Measurements from ENCODE around the gene SART3.
"Not testable (repeated sequence)": the region's sequence is repeated elsewhere in the genome, so short reads cannot be mapped to it uniquely, and the experiment has no call there.

The SART3 gene

DNA sequence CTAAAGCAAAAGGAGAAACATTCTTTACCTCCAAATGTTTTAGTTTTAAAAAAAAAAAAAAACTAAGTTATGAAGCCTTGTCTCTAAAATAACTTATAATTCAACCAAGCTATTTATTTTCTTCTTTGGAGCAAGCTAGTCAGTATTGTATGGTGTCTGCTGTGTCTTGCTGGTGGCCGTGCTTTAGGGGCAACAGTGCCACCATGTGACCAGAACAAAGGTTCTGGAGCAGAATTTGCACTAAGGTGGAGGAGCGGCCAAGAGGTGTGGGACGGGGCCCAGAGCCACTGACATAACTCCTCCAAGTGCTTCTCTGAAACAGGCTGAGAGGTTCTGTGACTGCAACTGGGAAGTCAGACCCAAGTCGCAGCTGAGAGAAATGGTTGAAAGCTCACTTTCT, 41.4 kb downstream of the SART3 start:
- no peak for FAIRE-seq

DNA sequence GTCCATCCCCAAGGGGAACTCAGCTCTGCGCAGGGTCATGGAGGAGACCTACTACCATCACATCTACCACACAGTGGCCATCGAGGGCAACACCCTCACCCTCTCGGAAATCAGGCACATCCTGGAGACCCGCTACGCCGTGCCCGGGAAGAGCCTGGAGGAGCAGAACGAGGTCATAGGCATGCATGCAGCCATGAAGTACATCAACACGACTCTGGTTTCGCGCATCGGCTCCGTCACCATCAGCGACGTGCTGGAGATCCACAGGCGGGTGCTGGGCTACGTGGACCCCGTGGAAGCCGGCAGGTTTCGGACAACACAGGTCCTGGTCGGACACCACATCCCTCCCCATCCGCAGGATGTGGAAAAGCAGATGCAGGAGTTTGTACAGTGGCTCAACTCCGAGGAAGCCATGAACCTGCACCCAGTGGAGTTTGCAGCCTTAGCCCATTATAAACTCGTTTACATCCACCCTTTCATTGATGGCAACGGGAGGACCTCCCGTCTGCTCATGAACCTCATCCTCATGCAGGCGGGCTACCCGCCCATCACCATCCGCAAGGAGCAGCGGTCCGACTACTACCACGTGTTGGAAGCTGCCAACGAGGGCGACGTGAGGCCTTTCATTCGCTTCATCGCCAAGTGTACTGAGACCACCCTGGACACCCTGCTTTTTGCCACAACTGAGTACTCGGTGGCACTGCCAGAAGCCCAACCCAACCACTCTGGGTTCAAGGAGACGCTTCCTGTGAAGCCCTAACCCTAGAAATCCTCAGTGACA, 42.1 kb downstream of the SART3 start:
- no peak for FAIRE-seq

DNA sequence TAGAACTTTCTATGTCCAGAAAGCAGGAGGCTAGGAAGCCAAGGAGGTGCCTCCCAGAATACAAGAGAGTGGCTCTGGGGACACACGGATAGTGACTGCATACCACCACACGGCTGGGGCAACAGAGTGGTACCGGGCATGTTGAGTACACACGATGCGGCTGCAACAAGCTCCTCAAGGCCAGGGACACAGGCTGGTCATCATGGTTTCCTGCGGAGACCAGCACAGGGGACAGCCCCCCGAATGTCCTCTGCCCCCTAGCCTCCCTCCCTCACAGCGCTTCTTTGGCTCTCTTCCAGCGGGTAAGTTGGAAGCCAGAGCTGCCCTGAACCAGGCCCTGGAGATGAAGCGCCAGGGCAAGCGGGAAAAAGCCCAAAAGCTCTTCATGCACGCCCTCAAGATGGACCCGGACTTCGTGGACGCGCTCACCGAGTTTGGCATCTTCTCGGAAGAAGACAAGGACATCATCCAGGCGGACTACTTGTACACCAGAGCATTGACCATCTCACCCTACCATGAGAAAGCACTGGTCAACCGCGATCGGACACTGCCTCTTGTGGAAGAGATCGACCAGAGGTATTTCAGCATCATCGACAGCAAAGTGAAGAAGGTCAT, 42.8 kb downstream of the SART3 start:
- FAIRE-seq: no peak

DNA sequence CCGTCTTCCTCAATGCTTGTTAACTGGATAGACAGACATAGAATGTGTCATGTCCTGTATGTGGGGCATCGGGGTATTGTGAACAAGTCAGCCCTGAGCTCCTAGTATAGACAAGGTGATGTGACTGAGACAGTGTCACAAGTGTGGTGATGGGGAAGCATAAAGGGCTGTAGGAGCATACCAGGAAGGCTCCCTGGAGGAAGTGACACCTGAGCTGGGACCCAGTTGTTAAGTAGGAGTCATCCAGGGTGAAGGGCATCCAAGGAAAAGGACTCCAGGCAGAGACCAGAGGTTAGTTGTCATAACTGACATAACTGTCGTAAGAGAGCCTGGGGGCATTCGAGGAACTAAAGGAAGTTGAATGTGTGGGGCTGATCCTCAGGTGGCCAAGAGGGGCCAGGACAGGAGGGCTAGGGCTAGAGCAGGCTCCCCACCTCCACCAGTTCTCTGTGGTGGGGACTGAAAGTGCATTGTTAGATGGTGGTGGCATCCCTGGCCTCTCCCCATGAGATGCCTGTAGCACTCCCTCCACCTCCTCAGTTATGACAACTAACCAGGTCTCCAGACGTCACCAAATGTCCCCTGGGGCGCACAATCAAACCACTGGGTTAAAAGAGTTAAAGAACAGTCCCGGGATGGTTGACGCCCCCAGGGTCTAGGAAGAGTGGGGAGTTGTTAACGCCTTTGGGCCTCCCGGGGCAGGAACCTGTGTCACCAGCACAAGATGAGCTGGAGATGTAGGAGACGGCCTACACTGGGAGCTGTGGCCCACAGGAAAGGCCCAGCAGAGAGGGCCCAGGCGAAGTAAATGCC, 43.5 kb downstream of the SART3 start:
- FAIRE-seq: no peak

DNA sequence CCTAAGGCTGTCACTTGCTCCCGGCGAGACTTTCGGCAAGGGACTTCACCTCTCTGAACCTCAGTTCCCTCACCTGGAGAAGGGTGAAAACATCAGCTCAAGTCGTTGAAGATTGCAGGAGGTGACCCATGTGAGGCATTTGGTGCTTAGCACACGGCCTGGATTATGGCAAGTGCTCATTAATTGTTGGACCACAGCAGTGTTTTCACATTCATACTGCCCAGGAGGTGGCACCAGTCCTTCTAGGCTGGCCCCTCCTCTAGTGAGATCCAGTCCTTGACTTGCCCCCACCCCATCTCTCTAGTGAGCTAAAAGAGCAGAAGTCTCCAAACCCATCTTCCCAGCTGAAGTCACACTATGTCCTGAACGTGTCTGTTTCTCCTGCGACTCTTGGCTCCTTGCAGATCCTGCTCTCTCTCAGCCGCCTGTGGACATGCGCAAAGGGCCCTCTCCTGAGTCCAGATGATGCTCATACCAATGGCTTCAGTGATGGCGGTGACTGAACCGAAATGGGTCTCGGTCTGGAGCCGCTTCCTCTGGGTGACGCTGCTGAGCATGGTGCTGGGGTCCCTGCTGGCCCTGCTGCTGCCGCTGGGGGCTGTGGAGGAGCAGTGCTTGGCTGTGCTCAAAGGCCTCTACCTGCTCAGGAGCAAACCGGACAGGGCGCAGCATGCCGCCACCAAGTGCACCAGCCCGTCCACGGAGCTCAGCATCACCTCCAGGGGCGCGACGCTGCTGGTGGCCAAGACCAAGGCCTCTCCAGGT, 44.3 kb downstream of the SART3 start:
- FAIRE-seq: no peak

DNA sequence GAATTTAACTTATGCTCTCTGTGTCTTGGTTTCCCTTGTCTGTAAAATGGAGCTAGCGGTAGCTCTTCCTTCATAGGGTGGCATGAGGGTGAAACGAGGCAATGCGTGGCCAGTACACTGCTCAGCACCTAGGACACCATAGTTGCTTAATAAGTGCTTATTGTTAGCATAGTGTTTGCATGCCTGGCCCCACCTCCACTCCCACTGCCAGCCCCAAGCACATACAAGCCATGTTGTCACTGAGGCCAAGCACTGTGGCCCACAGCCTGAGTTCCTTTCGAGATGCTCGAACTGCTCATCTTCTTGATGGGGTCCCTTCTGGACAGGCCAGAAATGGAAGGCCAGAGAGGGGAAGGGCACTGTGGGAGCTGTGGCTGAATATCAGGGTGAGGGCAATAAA, 45.1 kb downstream of the SART3 start:
- FAIRE-seq: no peak

DNA sequence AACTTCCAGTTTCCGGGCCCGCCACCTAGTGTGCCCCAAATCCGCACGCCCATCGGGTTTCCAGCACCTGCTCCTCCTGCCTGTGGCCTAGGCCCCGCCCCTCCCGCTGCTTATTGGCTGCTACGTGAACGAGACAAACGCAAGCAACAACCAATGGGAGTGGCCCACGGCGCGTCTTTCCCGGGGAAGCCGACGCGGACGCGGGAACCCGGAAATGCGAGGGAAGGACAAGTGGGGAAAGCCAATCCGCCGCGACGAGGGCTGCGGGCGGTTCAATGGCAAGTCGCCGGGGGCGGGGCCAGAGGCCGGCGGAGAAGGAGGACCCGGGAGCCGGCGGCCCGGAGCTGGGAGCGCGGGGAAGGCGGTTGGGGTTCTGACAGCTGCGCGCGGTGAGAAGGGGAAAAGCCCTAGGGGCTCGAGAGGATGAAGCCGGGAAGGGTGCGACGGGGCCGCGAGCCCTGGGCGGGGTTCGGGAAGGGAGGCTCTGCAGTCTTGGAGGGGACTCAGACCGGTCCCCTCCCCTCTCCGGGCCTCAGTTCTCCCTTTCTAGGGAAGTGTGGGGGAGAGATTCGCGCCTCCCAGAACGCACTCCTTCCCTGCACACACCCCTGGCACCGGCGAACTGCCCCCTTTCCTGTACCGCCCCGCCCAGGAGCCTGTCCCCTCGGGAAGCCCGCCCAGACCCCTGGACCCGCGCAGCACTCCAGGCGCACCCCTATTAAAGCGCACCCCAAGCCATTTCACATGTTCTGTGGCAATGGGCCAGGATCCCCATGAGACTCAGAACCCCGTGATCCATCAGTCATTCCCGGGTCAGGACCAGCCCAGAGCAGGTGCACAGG, 45.8 kb downstream of the SART3 start, which contains the start of gene FICD:
FICD (plus strand) TSS at position 305 of the 842 bp plus-strand sequence. CDS start 1,696 bp downstream, outside the sequence.
- peak; percentile 98 for FAIRE-seq

DNA sequence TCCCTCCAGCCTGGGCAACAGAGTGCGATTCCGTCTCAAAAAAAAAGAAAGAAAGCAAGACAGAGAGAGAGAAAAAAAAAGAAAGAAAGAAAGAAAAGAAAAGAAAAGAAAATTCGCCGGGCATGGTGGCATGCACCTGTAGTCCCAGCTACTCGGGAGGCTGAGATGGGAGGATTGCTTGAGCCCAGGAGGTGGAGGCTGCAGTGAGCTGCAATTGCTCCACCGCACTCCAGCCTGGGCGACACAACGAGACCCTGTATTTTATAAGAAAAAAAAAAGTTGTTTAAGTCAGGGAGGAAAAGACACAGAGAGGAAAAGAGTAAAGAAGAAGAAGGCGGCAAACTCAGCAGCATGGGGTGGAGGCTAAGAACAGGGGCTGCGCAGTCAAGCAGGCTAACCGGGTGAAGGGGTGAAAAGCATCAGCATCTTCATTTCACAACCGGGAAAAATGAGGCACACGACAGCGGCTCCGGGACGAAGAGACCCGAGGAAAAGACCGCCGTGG, 46.5 kb downstream of the SART3 start:
- no peak for FAIRE-seq

DNA sequence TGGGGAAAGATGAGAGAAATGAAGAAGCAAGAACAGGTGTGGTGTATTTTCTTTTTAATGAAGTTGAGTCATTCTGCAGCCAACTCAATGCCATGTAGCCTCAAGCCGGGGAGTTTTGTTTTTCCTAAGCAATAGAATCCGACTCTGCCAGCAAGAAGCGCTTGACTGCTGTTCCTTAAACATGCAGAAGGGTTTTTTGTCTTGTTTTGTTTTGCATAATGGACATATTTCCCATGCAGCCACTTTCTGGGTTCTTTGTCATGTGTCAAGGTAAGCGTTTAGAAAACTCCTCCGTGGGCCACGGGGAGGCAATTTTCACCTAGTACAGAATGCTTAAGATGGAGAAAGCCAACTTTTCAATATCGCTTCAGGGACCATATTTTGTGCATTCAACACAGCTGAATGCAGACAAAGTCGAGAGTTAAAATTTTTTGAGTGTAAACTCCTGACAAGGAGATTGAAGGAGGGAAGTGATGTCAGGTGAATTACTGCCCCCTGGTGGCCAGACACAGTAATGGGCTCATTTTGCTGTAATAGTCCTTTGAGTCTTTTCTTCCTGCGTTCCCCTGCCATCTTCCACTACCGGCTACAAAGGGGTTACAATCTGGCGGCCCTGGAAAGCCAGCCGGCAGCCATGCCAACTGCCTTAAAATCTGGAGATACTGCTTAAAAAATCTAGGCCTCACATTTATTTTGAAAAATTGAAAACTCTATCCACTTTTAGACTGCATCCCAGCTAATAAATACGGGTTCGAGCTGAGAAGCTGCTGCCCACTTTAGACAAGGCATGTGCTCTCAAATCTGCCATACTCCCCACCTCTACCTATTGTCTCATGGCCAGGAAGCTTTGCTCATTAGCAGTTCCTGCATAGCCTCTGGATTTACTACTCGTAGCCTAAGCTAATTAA, 49.1 kb downstream of the SART3 start:
- FAIRE-seq: peak; percentile 39

DNA sequence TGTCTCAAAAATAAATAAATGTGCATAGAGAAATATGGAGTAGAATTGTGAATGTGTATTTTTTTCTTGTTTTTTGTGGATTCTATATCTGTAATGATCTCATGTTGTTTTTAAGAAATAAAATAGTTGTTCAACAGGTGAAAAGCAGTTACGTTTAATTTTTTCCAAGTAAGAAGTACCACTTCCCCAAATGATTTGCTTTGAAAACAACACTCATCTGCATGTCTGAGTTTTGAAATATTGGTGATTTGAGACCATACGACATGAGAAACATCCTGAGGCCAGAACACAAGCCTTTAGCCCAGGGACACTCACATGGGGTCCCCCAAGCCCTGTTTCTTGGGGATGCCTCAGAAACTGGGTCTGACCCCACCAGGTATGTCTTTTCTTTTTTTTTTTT, 50.1 kb downstream of the SART3 start:
- no peak for FAIRE-seq

DNA sequence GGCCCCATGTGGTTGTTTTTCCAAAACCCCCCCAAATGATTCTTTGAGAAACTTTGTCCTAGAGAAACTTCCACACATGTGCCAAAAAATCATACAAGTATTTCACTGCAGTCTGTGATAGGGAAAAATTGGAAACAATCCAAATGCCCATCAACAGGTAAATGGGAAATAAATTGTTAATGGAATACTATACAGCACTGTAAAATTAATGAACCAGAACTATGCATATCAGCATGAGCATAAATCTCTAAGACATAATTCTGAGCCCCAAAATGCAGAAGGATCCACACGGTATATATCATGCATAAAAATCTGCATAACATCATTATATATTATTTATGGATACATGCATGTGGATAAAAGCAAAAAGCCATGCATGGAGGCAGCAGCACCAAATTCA, 51.2 kb downstream of the SART3 start:
- no peak for FAIRE-seq

DNA sequence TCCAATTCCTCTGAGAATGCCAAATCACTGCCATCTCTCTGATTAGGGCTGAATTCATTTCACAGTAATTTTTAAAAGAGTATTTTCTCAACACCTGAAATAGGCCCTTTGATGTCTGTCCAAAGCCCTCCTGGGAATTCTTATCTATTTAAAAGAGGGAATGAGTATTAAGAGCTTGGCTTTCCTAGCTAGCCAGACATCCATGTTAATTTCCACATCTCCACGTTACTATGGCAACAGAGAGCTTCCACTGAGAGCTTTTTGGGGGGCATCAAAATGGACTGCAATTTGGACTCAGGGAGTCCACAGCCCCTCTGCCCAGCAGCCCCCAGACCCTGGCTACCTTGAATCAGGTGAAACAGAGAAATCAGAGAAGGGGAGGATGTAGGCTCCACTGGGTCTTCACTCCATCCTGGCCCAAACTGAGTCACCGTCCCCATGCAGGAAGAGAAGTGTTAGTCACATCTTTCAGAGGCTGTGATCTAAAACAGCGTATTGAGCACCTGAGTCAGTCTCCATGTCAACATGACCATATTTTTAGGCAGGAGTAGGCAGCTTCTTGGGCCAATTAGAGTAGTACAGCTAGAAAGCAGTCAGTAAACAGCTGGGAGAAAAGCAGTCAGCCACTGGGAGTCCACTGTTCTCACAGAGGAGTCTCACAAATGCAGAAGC, 52.9 kb downstream of the SART3 start:
- no peak for FAIRE-seq

DNA sequence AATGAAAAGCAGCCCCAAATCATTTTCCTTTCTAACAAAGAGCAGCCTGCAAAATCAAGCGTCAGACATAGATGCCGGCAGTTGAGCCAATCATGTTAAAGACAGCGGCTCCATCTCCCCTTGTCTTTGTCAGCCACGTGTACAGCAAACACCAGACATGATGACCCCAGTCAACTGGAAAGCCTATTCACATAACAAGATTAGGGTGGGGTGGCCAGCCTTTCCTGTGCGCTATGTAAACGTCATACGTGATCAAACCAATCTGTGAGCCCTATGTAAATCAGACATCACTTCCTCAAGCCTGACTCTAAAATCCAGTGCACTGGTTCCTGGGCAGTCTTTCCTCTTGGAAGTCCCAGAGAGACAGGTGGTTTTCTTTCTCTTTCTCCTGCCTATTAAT, 55.8 kb downstream of the SART3 start:
- no peak for FAIRE-seq

DNA sequence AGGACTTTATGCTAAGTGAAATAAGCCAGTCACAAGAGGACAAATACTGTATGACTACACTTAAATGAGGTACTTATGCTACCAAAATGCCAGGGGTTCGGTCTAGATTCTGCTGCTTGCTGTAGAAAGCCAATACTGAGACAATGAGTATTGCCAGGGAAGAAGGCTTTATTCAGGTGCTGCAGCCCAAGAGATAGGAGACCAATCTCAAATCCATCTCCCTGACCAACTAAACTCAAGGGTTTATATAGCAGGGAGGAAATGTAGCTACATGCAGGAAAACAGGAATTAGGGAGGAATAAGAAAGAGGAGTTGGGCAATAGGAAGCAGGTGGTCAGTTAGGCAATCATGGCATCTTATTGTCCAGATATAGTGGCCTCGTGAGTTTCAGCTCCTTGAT, 58.1 kb downstream of the SART3 start:
- no peak for FAIRE-seq

DNA sequence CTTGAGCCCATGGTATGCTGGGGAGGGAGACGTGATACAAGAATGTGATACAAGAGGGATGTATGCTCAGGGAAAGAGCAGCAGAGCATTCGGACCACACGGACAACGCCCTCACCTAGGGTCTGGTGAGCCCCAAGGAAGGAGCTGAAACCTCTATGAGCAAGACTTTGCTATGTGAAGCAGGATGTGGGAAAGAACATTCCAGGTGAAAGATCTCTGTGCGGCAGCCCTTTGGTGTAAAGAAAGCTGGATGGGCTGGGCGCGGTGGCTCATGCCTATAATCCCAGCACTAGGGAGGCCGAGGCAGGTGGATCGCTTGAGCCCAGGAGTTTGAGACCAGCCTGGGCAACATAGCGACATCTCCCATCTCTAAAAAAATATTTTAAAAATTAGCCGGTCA, 62.8 kb downstream of the SART3 start:
- no peak for FAIRE-seq

DNA sequence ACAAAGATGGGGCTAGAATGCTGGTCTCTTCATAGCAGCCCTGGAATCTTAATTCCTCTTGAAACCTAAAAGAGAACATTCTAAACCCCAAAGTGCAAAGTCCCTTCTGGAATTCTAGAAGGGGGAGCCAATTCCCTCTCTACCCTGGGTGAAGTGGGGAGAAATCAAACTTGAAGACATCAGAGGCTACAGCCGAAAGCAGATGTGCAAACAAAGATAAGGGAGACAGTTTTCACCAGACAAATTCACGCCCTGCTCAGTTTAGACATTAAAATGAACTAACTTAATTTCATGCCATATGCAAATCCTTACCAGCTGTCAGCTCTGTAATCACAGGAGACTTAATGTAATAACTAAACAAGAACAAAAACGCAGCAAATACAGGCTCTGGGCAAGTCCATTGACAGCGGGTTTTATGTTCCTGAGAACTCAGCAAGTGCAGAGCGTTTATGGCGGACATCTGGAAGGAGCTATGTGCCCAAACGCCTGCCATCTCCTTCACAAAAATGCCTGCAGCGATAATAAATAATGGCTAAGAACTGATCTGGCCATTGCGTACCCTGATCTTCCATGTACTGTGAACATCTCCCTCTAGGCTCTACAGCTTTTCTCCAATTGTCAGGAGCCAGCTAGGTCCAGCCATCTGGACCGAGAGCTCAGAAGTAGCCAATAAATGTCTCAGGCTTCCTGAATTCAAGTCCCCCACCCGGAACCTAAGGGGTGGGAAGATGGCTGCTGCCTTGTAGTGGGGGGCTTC, 65.0 kb downstream of the SART3 start:
- FAIRE-seq: no peak

DNA sequence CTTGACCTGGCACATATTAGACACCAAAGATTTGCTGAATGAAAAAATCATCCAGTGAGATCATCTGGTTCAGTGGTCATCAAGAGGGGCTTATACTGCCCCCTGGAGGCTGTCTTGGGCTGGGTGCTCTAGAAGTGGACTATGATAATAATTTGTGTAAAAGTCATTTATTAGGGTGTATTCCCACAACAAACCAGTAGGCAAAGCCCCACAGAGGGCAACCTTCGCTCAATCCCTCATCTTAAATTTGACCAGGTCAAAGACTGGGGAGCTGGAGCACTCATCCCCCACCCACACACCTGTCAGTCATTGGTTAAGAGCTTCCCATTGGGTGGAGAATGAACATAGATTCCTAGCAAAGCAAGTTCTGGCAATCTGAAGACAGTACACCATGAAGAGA, 65.9 kb downstream of the SART3 start:
- FAIRE-seq: no peak

DNA sequence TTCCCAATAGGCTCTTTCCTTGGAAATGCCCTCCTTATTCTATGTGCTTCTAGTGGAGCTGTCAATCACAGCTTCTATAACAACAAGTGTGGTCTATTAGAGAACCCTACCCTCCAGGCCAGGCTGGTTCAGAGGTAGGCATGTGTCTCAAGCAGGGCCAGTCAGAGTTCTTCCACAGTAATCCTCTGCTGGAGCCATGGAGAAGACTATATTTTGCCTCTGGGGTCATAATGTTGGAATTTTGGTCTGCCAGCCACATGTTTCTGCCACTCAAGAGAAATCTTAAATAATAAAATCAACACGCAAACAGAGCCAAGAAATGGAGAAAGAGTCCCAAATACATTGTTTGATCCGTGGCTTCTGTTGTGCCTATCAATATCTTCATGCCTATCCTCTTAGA, 69.7 kb downstream of the SART3 start:
- FAIRE-seq: no peak

DNA sequence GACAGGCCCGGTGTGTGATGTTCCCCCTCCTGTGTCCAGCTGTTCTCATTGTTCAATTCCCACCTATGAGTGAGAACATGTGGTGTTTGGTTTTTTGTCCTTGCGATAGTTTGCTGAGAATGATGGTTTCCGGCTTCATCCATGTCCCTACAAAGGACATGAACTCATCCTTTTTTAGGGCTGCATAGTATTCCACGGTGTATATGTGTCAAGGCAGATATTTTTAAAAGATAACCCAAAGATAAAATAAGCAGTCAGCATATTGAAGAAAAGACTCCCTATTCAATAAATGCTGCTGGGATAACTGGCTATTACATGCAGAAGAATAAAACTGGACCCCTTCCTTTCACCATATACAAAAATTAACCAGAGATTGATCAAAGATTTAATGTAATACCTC, 73.9 kb downstream of the SART3 start:
- not testable (repeated sequence) for FAIRE-seq
